Measurements from ENCODE around the gene RIC1. TPM values are rescaled to one million over a fixed set of nuclear protein-coding genes. Genes with fewer than 3 reads are reported as not detected.
"Not testable (repeated sequence)": the region's sequence is repeated elsewhere in the genome, so short reads cannot be mapped to it uniquely, and the experiment has no call there.

The RIC1 gene
- total RNA-seq, 1 experiment from 2014 or later: 23.1 TPM

GRCh38 chr9:5767968-5768932 lies 139.3 kb downstream of the RIC1 start:
- BruUV-seq (replicated peaks): no TSS peak
- no peak for DNase-seq (ENCODE audit: unreplicated experiment)
- Mint-ChIP-seq H3K27me3 (ENCODE audit: insufficient read depth, unreplicated experiment) (no peaks in the 10 kb centered on the region), H3K9me3 (ENCODE audit: unreplicated experiment) (no peaks in the 10 kb centered on the region), H3K36me3 (ENCODE audit: insufficient read depth, unreplicated experiment) (peaks cover 90% of the 10 kb centered on the region), H3K4me3 (ENCODE audit: unreplicated experiment) (no peak overlapping the region), H3K27ac (ENCODE audit: low read depth, unreplicated experiment) (no peak overlapping the region), H3K4me1 (ENCODE audit: insufficient read depth, unreplicated experiment) (no peaks in the 10 kb centered on the region)
- CTCF ChIA-PET: interaction anchor here (0.7 to 1.2 kb wide), 2 partner anchors 10 to 148 kb away, joined by 3 to 4 read pairs; no protein-coding TSS in a partner anchor
- intact Hi-C loops (cut with micrococcal nuclease): loop anchor here (10.0 kb wide), 1 partner anchor 143 kb away; the partner anchor contains the start of gene RIC1
- no peak for TF ChIP-seq CTCF (IDR thresholded peaks at IDR 0.05; ENCODE audit: unreplicated experiment)
- POLR2A ChIA-PET: interaction anchor here (1.0 kb wide), 1 partner anchor 22 kb away, joined by 3 read pairs; no protein-coding TSS in a partner anchor

- BruUV-seq (replicated peaks): no TSS peak
- H3K27me3 Mint-ChIP-seq (ENCODE audit: insufficient read depth, unreplicated experiment): no peaks in the 10 kb centered on the region
- H3K9me3 Mint-ChIP-seq (ENCODE audit: unreplicated experiment): no peaks in the 10 kb centered on the region
- H3K4me1 Mint-ChIP-seq (ENCODE audit: insufficient read depth, unreplicated experiment): no peaks in the 10 kb centered on the region
- H3K36me3 Mint-ChIP-seq (ENCODE audit: insufficient read depth, unreplicated experiment): peaks cover 83% of the 10 kb centered on the region
- H3K4me3 Mint-ChIP-seq (ENCODE audit: unreplicated experiment): no peak overlapping the region
- DNase-seq (ENCODE audit: unreplicated experiment): no peak
- no peak for TF ChIP-seq CTCF (IDR thresholded peaks at IDR 0.05; ENCODE audit: unreplicated experiment)
- intact Hi-C loops (cut with micrococcal nuclease): no loop called here
- POLR2A ChIA-PET: interaction anchor here (1.6 kb wide), 1 partner anchor 10 kb away, joined by 4 read pairs; no protein-coding TSS in a partner anchor
- CTCF ChIA-PET: interaction anchor here (0.6 to 3.4 kb wide), 3 partner anchors 10 to 22 kb away, joined by 4 to 14 read pairs (median 6); no protein-coding TSS in a partner anchor
- H3K27ac Mint-ChIP-seq (ENCODE audit: low read depth, unreplicated experiment): no peak overlapping the region
Measured at GRCh38 chr9:5773324-5773999, 144.6 kb downstream of the RIC1 start.

- H3K9me3 Mint-ChIP-seq (ENCODE audit: unreplicated experiment): peaks cover 7% of the 10 kb centered on the region
Measured at GRCh38 chr9:5778805-5779204, 149.9 kb downstream of the RIC1 start.

GRCh38 chr9:5779705-5780218 lies 150.9 kb downstream of the RIC1 start:
- ChIA-PET POLR2A (interaction anchor here (1.5 kb wide), 1 partner anchor 14 kb away, joined by 4 read pairs; no protein-coding TSS in a partner anchor), CTCF (interaction anchor here (0.7 kb wide), 1 partner anchor 1578 kb away, joined by 6 read pairs; no protein-coding TSS in a partner anchor)
- H3K9me3 Mint-ChIP-seq (ENCODE audit: unreplicated experiment); H3K4me3 Mint-ChIP-seq (ENCODE audit: unreplicated experiment); H3K27me3 Mint-ChIP-seq (ENCODE audit: insufficient read depth, unreplicated experiment); BruUV-seq (replicated peaks); intact Hi-C loops (cut with micrococcal nuclease); H3K4me1 Mint-ChIP-seq (ENCODE audit: insufficient read depth, unreplicated experiment); DNase-seq (ENCODE audit: unreplicated experiment); H3K27ac Mint-ChIP-seq (ENCODE audit: low read depth, unreplicated experiment): not testable (repeated sequence)
- H3K36me3 Mint-ChIP-seq (ENCODE audit: insufficient read depth, unreplicated experiment): peaks cover 77% of the 10 kb centered on the region

More at GRCh38 chr9:5778805-5779204, 149.9 kb downstream of the RIC1 start:
- no TSS peak for BruUV-seq (replicated peaks)
- POLR2A ChIA-PET: interaction anchor here (1.5 kb wide), 1 partner anchor 15 kb away, joined by 4 read pairs; no protein-coding TSS in a partner anchor
- Mint-ChIP-seq H3K4me3 (ENCODE audit: unreplicated experiment) (no peak overlapping the region), H3K36me3 (ENCODE audit: insufficient read depth, unreplicated experiment) (peaks cover 86% of the 10 kb centered on the region), H3K27ac (ENCODE audit: low read depth, unreplicated experiment) (no peak overlapping the region), H3K4me1 (ENCODE audit: insufficient read depth, unreplicated experiment) (no peaks in the 10 kb centered on the region), H3K27me3 (ENCODE audit: insufficient read depth, unreplicated experiment) (no peaks in the 10 kb centered on the region)
- no peak for TF ChIP-seq CTCF (IDR thresholded peaks at IDR 0.05; ENCODE audit: unreplicated experiment)
- CTCF ChIA-PET: interaction anchor here (0.7 to 1.2 kb wide), 2 partner anchors 10 to 1428 kb away, joined by 3 read pairs; no protein-coding TSS in a partner anchor
- intact Hi-C loops (cut with micrococcal nuclease): no loop called here
- DNase-seq (ENCODE audit: unreplicated experiment): no peak

GRCh38 chr9:5783420-5783819 lies 154.5 kb downstream of the RIC1 start:
- H3K4me3 Mint-ChIP-seq (ENCODE audit: unreplicated experiment); H3K4me1 Mint-ChIP-seq (ENCODE audit: insufficient read depth, unreplicated experiment); POLR2A ChIA-PET; H3K9me3 Mint-ChIP-seq (ENCODE audit: unreplicated experiment); H3K27ac Mint-ChIP-seq (ENCODE audit: low read depth, unreplicated experiment); intact Hi-C loops (cut with micrococcal nuclease); BruUV-seq (replicated peaks); H3K27me3 Mint-ChIP-seq (ENCODE audit: insufficient read depth, unreplicated experiment); DNase-seq (ENCODE audit: unreplicated experiment): not testable (repeated sequence)
- H3K36me3 Mint-ChIP-seq (ENCODE audit: insufficient read depth, unreplicated experiment): peaks cover 55% of the 10 kb centered on the region
- CTCF ChIA-PET: interaction anchor here (0.8 kb wide), 1 partner anchor 16 kb away, joined by 3 read pairs; no protein-coding TSS in a partner anchor
